GM19438 (cell line): ENCODE results near the gene CHRNB1.

Experiments used
- ATAC-seq: cut with Tn5 transposase; IDR thresholded peaks from one replicate; pipeline ENCODE4 v1.9.1; 2021; ENCODE audit warnings: low read depth; ENCODE audit not compliant: unreplicated experiment

The CHRNB1 gene

GRCh38 chr17:7444682-7445618, at the start of gene CHRNB1:
TSS of gene CHRNB1 (plus strand) at chr17:7445061. CDS start at chr17:7445128, 67 bp downstream.
- ATAC-seq: no peak

GRCh38 chr17:7396147-7396546, 48.7 kb upstream of the CHRNB1 start:
- no peak for ATAC-seq

GRCh38 chr17:7398612-7399011, 46.2 kb upstream of the CHRNB1 start:
- ATAC-seq: no peak

GRCh38 chr17:7403043-7403726, 41.7 kb upstream of the CHRNB1 start:
- no peak for ATAC-seq

- ATAC-seq: no peak
Measured at GRCh38 chr17:7403727-7403976, 41.2 kb upstream of the CHRNB1 start.

- ATAC-seq: peak; percentile 91
Measured at GRCh38 chr17:7403977-7404736, 40.7 kb upstream of the CHRNB1 start, which contains the start of gene TMEM256. TSS of gene TMEM256 (minus strand) at chr17:7404097. CDS start at chr17:7404084, 13 bp downstream.

- ATAC-seq: no peak
Measured at GRCh38 chr17:7404737-7405349, 40.0 kb upstream of the CHRNB1 start.

GRCh38 chr17:7405350-7406234, 39.3 kb upstream of the CHRNB1 start:
- no peak for ATAC-seq

- ATAC-seq: no peak
Measured at GRCh38 chr17:7406235-7406825, 38.5 kb upstream of the CHRNB1 start.

GRCh38 chr17:7407082-7407481, 37.8 kb upstream of the CHRNB1 start:
- ATAC-seq: no peak

GRCh38 chr17:7407485-7408251, 37.2 kb upstream of the CHRNB1 start, which contains the start of gene NLGN2:
TSS of gene NLGN2 (plus strand) at chr17:7407845. CDS start at chr17:7408256, 411 bp downstream.
- no peak for ATAC-seq

GRCh38 chr17:7408252-7408727, 36.6 kb upstream of the CHRNB1 start:
- ATAC-seq: no peak

- ATAC-seq: no peak
Measured at GRCh38 chr17:7408863-7409262, 36.0 kb upstream of the CHRNB1 start.

- no peak for ATAC-seq
Measured at GRCh38 chr17:7409716-7410115, 35.1 kb upstream of the CHRNB1 start.

GRCh38 chr17:7410634-7411426, 34.0 kb upstream of the CHRNB1 start:
- ATAC-seq: no peak

- ATAC-seq: no peak
Measured at GRCh38 chr17:7411427-7411750, 33.5 kb upstream of the CHRNB1 start.

GRCh38 chr17:7413346-7413985, 31.4 kb upstream of the CHRNB1 start:
- no peak for ATAC-seq
